ENCODE measurements around the gene DIAPH2.

DNA sequence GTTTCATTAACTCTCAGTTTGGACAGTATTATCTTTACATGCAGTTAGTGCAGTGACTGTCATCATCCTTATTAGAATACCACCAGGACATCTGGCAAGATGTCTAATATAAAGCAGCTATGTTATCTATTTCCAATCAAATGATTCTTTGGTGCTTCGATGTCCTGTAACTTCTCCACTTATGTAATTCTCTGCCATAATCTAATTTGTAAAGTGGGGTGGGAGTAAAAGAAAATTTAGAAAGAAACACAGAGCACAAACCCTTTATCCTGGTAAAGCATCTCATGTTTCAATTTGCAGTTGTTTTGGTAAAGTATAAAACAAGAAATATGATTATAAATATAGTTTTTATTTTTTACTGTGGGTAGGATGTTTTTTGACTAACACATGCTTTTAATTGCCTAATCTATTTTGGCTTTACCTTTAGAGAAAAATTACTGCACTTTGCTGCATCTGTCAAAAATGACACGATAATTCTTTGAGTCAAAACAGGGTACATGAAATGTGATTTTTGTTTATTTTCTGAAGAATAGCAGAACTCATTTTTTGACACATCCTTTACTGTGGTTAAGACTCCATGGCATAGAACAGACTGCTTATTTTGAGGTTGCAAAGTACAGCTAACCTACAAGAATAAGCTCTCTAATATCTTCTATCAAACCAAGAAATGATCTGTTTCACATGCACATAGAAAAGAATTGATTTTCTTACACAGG is 581.9 kb downstream of the DIAPH2 start:
- TF ChIP-seq ZNF384 (IDR thresholded peaks at IDR 0.05) (no peak), LEF1 (IDR thresholded peaks at IDR 0.05; ENCODE audit: borderline replicate concordance) (no peak), SP1 (IDR thresholded peaks at IDR 0.05) (no peak), BHLHE40 (IDR thresholded peaks at IDR 0.05; ENCODE audit: borderline replicate concordance) (no peak), ELF4 (IDR thresholded peaks at IDR 0.05) (no peak), FOXM1 (IDR thresholded peaks at IDR 0.05; ENCODE audit: borderline replicate concordance) (no peak), NFRKB (IDR thresholded peaks at IDR 0.05) (no peak), FOXA1 (IDR thresholded peaks at IDR 0.05) (no peak), ARNT (IDR thresholded peaks at IDR 0.05) (no peak), SUZ12 (IDR thresholded peaks at IDR 0.05) (no peak), L3MBTL2 (conservative IDR thresholded peaks at IDR 0.05) (no peak), TARDBP (IDR thresholded peaks at IDR 0.05) (no peak)
